Activated CD4-positive, alpha-beta T cell treated with anti-CD3 and anti-CD28 coated beads, Interleukin-2, amount 50 U/mL, for 16 hours (primary cell): ENCODE measurements around the gene SMARCA2.

Experiments used
- DNase-seq: peaks from one replicate; pipeline ENCODE4 v3.0.0-alpha.2; 2020

The SMARCA2 gene

DNA sequence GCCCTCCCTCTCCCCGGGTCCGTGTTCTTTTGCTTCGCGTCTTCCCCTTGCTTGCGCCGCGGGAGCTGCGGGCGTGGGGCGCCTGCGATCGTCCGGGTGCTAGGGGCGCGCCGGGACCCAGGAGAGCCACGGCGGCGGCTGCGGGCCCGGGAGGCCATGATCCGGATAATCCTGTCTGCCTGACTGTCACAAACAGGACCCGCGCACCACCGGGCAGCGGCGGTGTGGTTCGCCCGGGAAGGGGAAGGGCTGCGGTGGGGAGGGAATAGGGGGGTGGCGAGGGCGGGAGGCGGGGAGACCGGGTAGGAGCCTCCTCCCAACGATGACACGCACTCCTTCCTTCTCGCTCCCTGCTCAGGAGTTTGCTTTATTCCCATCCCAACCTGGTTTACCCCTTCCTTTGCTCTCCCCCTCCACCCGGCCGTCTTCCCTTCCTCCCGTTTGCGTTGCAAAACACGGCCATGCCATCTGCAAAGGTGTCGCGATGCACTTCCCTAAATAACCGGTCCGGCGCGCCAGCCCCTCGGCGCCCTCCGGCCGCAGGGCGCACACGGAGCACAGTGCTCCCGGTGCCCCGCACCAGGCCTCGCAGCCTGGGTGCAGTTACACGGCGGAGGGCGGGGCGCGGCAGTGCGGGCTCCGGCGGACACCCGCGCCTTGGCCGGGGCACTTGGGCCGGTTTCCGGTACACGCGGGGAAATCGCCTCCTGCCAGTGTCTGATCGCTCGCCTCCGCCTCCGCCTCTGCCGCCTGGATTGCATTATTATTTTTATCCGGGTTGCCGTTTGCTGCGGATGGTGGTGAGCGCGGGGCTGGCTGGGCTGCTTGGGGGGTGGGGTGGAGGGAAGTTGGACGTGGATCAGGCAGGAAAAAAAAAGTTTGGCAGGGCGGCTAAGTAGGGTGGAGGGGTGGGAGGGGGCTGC is 1.5 kb downstream of the SMARCA2 start:
- DNase-seq: peak; percentile 57

DNA sequence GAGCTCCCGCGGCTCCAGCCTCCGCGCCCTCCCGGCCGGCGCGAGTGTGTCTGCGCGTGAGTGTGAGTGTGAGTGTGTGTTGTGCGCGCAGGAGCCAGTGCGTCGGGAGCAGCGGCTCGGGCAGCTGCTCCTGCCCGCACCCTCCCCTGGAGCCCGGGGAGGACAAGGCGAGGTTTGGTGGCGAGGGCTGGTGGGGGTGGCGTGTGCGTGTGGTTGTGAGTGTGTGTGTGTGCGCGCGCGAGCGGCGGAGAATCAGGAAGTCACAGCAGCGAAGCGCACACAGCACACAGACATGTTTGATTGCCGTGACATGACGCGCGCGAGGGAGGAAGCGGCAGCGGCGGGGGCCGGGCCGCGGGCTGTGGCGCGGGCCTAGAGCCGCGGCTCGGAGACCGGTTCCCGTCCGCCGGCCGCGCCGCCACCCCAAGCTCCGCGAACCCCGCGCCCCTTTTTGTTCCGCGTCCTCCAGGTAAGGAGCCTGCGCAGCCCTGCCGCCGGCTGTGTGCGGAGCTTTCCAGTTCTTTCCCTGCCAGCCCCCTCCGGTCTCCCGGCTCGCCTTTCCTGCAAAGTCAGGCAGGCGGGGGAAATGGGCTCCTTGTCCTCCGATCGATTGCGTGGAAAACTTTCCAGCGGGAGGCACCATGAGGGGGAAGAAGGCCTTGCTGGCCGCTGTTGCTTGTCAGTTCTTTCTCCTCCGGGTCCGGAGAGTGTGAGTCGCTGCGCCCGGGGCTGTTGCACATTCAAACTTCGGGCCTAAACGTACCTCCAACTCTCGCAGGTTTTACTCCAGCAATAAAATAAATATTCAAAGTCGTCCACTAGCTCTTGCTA is 2.4 kb downstream of the SMARCA2 start:
- peak; percentile 68 for DNase-seq

DNA sequence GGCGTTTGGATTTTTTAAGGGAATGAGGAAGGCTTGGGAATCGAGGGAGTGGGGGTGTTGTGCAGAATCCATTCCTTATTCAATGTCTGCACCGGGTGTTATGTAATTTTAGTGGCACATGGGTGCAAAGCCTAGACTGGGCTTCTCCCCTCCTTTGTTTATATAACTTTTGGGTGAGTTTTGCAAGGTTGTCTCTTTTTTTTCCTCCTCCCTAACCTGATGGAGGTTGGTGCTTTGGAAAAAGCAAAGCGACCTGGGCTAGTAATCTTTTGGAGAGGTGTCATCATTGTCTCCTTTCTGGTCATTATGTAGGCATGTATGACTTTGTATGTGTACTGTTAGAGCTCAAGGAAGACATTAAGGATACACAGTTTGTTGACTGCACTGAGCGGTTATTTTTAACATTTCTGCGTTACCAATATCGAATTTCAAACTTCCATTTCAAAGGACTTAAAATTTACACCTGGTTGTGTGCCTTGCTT is 3.1 kb downstream of the SMARCA2 start:
- peak; percentile 13 for DNase-seq

DNA sequence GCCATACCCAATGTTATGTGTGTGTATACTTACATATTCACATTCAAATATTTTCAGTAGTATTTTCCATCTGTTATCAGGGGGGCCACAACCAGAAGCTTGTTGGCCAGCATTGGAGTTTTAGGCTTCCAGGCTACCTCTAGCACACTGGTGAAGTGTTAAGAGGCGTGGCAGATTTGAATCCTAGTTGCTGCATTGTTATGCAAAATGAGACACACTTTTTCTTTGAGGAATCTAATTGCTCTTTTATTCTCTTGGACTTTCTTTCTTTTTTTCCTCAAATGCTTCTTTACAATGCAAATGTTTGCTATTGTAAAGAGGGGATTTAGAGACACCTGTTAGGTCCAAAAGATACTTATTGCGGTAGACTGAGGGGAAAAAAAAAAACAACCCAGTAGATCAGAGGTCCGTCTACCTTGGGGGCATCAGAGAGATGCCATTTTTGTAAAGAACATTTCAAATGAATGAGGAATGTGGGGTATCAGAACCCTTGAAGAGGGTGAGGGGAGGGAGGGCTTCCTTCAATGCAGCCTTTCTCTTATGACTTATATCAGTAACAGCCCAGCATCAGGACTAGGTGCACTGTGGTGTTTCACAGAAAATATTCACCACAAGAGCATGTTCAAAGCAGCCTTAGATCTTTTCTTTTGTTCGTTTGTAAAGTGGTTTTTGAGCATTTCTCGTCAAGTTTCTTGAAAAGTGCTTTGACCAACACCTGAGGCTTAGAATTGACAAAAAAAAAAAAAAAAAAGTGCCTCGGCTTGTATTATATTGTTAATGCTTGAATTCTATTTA is 3.8 kb downstream of the SMARCA2 start:
- peak; percentile 64 for DNase-seq

DNA sequence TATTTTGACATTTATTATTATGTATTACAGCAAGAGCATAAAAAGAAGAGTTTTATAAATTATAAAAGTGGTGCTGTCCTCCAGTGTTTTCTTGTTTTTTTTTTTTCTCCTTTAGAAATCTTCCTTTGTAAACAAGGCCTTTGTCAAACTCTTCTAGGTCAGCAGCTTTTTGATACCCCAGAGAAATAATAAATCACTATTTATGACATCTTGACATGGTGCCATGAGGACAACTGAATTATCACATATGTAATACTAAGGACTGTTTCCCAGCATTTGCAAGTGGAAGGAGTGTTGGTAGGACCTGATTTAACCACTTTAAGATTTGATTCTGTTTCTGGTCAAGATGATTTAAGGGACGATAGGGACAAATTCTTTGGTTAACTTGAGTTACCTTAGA is 4.6 kb downstream of the SMARCA2 start:
- DNase-seq: no peak

DNA sequence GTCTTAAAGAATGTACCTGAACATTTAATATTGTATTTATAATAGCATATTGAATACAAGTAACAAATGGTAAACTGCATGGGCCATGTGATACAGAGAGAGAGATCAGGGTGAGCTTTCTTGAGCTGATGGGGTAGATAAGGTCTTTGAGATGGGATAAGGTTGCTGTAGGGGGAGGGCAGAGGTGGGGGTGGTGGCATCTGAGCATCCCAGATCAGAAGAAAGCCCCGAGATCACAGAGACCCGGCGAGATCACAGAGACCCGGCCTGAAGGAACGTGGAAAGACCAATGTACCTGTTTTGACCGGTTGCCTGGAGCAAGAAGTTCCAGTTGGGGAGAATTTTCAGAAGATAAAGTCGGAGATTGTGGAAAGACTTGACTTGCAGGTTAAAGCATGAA is 6.6 kb downstream of the SMARCA2 start:
- DNase-seq: no peak

DNA sequence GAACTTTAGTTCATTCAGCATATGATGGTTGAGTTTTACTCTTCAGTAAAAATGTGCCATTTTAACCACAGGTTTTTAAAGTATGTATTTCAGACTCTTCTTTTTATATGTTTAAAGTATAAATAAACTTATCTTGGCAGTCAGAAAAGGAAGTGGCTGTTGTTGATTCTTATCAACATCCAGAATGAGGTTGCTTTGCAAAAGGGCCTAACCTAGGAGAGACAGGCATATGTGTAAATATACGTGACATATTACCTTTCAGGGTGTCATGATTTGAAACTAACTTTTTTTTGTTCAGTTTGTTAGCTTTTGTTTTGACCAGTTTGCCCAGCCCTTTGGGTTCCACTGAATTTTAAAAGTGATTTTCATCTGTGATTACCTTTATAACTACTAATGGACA is 7.4 kb downstream of the SMARCA2 start:
- peak; percentile 66 for DNase-seq

DNA sequence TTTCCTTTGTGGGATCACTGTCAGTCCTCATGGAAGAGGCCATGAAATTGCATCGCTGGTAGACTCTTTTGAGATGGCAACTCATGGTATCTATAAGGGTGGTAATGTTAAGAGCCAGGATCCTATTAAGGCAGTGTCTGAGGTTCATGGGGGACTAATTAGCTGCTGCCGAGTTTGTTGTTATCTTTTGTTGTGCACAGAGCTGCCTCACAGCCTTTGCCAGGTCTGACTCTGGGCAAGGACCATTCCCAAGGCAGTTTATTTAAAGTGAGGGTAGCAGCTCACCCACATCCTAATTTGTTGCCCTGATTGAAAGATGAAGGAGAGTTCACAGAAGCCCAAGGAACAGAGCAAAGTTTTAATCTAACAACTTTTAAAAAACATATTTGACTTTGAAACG is 7.9 kb downstream of the SMARCA2 start:
- no peak for DNase-seq

DNA sequence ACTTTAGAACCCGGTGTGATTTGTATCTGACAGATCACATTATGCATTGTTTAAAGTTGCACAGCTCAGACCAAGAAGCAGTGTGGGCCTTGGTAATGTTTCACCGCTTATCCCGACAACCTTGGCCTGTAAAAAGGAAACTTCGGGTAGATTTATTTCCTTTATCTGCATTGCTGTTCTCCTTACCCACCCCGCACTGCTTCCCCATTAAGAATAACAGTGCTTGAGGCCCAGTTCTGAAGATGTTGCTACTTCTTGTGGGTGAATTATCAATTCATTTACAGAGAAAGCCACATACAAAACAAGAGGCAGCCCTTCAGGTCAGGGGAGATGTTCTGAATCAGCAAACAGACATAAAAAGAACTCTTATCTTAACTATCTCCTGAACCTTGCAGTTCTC is 8.4 kb downstream of the SMARCA2 start:
- DNase-seq: peak; percentile 77

DNA sequence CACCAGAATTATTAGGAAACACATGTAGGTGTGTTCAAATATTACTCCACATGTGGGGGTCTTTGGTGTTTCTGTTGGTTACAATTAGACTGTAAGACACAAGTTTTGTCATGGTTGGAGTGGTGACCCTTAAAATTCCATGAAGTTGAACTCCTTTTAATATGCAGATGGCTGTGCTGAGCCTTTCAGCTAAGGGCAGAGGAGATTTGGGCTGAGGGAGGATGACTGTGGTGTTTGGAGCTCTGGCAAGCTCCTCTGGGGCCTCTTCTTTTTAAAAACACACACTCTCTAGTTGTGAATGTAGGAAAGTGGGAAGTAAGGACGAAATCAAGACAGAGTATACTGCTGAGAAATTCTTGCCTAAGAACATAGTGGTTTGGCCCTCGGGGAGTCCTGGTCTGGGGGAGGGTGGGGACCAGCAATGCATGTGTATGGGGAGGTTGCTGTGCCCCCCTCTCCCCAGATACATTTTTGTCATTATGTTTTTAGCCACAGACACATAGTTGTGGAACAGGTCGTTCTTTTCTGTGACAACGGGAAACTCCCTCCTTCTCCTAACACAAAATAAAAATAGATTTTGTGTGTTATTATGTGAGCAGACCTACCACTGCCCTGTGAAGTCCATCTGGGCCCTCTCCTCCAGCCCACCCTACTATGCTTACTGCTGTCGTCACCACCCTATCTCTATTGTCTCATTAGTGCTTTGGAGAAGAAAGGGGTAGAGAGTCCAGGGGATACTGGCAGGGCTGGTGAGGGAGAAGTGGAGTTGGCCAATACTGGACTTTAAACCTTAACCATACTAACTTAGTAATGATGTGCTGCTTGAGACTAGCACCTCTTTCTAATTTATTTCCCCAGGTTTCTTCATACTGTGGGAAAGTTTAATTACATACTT is 10.0 kb downstream of the SMARCA2 start:
- no peak for DNase-seq

DNA sequence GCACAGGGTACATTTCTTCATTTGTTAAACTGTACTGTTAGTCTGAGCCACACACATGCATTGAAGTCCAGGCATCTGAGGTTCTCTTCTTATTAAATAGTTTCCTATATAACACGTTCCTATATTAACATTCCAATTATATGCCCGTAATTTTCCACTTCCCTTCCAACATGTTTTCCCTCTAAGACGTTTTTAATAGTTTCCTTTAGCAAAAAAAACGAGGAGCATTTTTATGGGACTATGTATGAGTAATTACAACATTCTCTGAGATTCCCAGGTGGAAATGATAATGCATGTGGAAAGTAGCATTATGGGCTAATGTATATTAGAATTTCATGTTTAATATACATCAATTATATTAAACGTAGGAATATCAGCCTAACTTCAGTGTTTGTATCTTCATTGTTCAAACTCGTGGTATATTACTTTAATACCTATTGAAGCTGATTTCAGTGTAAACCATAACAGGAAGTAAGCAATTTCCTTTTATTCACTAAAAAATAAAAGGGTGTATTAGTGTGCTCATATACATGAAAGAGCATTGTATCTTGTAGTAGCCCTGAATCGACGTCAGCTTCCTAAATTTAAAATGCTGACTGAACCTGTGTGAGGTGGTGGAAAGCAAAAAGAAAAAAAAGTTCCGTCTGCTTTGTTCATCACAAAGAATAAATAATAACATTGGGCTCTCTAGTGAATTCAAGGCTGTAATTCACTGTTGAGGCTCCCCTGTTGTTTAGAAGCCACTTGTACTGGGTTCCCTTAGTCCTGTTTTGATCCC is 11.3 kb downstream of the SMARCA2 start:
- DNase-seq: no peak

DNA sequence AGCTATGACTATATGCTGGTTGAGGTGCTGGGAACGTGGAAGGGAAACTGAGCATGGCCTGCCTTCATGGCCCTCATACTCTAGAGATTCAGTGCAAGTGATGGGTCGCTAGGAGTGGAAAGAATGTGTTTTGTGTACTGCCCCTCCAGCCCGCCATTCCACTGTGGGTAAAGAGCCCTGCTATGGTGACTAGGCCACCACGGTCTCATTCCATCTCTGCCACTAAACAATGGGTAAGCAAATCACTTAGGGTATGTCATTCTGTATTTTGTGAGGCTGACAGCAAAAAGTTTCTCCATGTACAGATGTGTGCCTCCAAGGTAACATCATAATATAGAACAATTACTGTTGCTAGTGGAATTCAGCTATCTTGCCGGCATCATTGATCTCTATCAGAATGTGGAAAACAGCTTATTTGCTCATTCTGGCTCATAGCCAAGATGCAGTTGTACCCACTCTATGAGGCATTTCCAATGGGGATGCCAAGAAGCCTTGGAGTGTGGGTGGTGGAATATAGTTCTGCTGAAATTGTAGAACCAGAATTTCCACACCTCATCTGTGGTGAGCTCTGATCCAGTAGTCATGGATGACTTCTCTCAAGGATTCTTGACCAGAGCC is 12.5 kb downstream of the SMARCA2 start:
- no peak for DNase-seq

DNA sequence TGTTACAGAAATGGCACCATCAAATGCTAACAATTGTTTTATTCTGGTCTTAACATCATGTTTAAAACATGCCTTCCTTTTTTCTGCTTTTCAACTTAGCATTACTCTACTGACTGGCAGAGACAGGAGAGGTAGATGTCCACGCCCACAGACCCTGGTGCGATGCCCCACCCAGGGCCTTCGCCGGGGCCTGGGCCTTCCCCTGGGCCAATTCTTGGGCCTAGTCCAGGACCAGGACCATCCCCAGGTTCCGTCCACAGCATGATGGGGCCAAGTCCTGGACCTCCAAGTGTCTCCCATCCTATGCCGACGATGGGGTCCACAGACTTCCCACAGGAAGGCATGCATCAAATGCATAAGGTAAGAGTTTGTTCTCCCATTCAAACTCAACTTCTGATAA is 13.7 kb downstream of the SMARCA2 start:
- DNase-seq: no peak

DNA sequence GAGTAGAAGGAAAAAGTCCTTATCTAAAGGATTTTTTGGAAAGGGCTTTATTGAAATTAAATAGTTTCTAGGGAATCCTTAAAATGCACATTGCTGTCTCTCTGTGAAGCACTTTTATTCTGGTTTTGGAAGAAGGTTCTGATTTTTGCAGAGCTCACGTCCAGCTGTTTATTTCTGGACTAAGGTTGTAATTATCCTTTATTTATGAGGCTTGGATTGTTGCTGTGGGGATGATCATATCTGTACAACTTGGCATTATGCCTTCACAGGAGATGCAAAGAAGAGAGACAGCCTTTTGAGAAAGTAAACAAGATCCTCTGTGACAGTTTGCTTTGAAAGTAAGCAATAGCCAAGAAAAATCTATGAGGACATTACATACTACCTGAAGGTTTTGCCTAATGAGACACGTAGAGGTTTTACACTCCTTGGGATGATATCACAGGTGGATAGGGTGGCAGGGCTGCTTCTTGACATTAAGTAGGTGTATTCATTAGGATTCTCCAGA is 14.6 kb downstream of the SMARCA2 start:
- DNase-seq: no peak

DNA sequence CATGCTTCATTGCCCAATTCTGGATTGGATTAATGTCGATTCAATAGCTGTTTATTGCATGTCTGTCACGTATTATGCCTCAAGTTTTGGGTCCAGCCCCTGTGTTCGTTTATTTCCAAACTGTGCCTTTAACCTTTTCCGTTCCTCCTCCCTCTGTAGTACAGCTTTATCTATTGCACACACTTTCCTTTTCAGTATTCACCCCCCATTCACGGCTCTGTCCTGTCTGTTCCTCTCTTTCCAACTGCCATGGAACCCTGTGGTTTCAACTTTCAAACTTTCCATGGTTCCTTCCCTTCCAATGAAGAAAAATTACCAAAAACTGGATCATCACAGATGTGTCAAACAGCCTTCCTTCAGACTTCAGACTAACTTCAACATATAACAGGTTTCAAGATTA is 17.1 kb downstream of the SMARCA2 start:
- no peak for DNase-seq

DNA sequence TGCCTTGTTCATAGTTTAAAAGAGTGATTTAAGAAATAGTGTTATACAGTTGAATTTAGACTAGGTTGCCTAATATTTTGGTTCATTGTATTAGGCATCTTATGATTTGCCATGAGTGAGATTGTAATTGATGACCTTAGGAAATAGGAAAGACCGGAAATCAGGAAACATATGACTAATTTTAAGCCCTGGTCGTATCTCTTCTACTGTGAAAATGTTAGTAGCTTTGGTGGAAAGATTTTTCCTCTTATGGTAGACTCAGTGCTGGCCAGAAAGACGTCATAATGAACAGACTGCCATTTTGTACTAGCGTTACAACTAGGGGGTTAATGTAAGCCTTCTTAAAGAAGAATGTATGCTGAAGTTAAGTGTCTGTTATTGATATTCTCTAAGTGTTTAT is 21.7 kb downstream of the SMARCA2 start:
- DNase-seq: no peak

DNA sequence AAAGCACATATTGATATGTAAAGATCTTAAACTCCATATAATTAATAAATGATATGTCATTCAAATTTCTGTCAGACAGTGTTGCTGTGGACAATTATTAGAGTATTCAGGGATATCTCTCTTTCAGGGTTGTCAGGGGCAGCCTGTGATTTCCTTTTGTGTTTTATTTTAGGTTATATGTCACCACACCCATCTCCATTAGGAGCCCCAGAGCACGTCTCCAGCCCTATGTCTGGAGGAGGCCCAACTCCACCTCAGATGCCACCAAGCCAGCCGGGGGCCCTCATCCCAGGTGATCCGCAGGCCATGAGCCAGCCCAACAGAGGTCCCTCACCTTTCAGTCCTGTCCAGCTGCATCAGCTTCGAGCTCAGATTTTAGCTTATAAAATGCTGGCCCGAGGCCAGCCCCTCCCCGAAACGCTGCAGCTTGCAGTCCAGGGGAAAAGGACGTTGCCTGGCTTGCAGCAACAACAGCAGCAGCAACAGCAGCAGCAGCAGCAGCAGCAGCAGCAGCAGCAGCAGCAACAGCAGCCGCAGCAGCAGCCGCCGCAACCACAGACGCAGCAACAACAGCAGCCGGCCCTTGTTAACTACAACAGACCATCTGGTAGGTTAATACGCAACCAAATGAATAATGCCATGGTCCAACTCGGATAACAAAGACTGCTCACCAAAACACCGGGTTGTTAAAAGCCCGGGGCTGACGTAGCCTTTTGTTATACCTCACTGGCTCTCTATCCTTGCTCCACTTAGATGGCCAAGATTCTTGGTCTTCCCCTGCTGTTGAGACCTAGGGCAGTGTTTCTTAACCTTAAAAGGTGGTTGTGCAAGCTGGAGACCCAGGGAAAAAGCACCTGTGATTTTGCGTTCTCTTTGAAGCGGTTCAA is 24.4 kb downstream of the SMARCA2 start:
- no peak for DNase-seq

DNA sequence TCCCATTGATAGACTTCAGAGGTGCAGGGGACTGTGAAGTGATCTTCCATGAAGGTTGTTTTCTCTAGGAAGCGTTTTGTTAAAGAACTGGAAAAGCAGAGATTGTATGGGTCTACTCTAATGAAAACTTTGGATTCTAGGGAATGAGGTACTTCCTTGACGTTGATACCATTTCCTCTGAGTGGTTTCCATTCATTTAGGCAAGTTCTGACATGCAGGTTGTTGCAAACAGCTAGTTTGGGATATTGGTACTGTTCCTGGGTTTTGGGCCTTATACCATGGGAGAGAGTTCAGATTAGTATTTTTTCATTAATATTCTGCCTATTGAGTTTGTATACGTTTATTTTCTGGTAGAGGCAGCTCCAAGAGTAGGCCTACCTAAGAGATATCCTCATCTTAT is 25.7 kb downstream of the SMARCA2 start:
- no peak for DNase-seq

DNA sequence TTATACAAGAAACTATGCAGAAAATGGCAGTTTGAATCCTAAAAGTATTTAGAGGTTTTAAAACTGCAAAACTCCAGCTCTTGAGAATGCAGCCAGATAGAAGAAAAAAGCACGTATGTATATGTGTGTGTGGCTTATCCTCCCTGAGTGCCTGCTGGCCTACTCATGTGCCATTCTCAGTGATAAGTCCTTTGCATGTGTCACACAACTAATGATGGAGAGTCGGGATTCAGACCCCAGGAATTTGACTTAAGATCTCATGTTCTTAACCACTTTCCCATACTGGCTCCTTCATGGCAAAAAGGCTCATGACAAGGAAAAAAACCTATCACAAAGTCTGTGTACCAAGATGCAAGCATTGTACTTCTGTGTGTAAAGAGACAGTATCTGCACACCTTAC is 26.6 kb downstream of the SMARCA2 start:
- DNase-seq: no peak
